Panc1 (cell line): ENCODE data around the gene USP11.

Source experiments
- POLR2AphosphoS5 ChIP-seq: IDR thresholded peaks from 2 replicates; pipeline ENCODE4 v1.6.1; 2012; ENCODE audit warnings: mild to moderate bottlenecking, low read depth, low read length, moderate library complexity
- TCF7L2 ChIP-seq: IDR thresholded peaks from 2 replicates; pipeline ENCODE4 v1.6.1; 2011; ENCODE audit warnings: mild to moderate bottlenecking, low read depth, low read length, inconsistent platforms
- TF ChIP-seq, protein P1 (sequence below): fragments of 450-650 bp; IDR thresholded peaks from 2 replicates; pipeline ENCODE4 v1.5.1; 2017; ENCODE audit warnings: mild to moderate bottlenecking

DNA sequence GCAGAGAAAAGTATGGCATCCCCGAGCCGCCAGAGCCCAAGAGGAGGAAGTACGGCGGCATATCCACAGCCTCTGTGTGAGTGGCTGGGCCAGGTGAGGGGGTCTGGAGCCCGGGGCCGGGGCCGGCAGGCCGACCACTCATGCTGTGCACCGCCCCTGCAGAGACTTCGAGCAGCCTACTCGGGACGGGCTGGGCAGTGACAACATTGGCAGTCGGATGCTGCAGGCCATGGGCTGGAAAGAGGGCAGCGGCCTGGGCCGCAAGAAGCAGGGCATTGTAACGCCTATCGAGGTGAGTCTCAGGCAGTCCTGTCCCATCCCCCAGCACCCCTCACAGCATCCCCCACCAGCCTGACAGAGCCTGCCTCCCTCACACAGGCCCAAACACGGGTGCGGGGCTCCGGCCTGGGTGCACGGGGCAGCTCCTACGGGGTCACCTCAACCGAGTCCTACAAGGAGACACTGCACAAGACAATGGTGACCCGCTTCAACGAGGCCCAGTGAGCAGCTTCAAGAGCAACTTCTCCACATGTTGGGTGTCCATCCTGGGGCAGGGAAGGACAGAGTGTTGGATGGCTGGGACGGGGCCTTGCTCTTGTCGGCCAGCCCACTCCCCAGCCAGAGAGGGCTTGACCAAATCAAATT is 46.6 kb upstream of the USP11 start:
- TF ChIP-seq, protein P1, sequence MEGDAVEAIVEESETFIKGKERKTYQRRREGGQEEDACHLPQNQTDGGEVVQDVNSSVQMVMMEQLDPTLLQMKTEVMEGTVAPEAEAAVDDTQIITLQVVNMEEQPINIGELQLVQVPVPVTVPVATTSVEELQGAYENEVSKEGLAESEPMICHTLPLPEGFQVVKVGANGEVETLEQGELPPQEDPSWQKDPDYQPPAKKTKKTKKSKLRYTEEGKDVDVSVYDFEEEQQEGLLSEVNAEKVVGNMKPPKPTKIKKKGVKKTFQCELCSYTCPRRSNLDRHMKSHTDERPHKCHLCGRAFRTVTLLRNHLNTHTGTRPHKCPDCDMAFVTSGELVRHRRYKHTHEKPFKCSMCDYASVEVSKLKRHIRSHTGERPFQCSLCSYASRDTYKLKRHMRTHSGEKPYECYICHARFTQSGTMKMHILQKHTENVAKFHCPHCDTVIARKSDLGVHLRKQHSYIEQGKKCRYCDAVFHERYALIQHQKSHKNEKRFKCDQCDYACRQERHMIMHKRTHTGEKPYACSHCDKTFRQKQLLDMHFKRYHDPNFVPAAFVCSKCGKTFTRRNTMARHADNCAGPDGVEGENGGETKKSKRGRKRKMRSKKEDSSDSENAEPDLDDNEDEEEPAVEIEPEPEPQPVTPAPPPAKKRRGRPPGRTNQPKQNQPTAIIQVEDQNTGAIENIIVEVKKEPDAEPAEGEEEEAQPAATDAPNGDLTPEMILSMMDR = no peak
- no peak for TF ChIP-seq POLR2AphosphoS5
- no peak for TF ChIP-seq TCF7L2
